AG04449 (cell line): Measurements from ENCODE around the gene SAG.

ENCODE experiments used
- CTCF ChIA-PET: fragments of 350-600 bp; formaldehyde crosslinking; extraction: SDS; loops from one replicate; lab custom pipeline; 2021; ENCODE audit warnings: antibody characterized with exemption; lab: Yijun Ruan, JAX
- POLR2A ChIA-PET: fragments of 400-600, 350-600 bp; formaldehyde crosslinking; extraction: SDS; loops from one replicate; lab custom pipeline; 2020; ENCODE audit warnings: antibody characterized with exemption, inconsistent platforms; lab: Yijun Ruan, JAX
- DNase-seq: peaks from one replicate; pipeline ENCODE4 v3.0.0-alpha.2; 2010; ENCODE audit warnings: low read depth, low spot score
- H3K4me3 ChIP-seq: 2 replicates; pipeline ENCODE4 v1.5.1; 2011; ENCODE audit warnings: low read depth, mild to moderate bottlenecking, control low read depth, low read length
- CTCF ChIP-seq: IDR thresholded peaks from one replicate; pipeline ENCODE4 v1.5.1; 2011; ENCODE audit warnings: mild to moderate bottlenecking, moderate library complexity, low read length, control low read depth, inconsistent platforms; ENCODE audit not compliant: insufficient read depth; ENCODE audit errors: missing control alignments

The SAG gene

GRCh38 chr2:233325814-233326213 lies 18.2 kb downstream of the SAG start:
- TF ChIP-seq CTCF, result no peak
- ChIA-PET POLR2A (interaction anchor here (0.7 kb wide), 1 partner anchor 13 kb away, joined by 3 read pairs; no protein-coding TSS in a partner anchor), CTCF (no interaction called here)
- DNase-seq, result no peak
- no peak overlapping the region for H3K4me3 ChIP-seq

GRCh38 chr2:233326500-233326899 lies 18.9 kb downstream of the SAG start:
- no peak for DNase-seq
- CTCF ChIA-PET, result no interaction called here
- POLR2A ChIA-PET, result interaction anchor here (0.7 kb wide), 1 partner anchor 14 kb away, joined by 3 read pairs; no protein-coding TSS in a partner anchor
- H3K4me3 ChIP-seq, result no peak overlapping the region
- TF ChIP-seq CTCF, result no peak

GRCh38 chr2:233328922-233329321 lies 21.3 kb downstream of the SAG start:
- CTCF ChIA-PET, result no interaction called here
- TF ChIP-seq CTCF, result no peak
- no peak for DNase-seq
- POLR2A ChIA-PET, result no interaction called here
- no peak overlapping the region for H3K4me3 ChIP-seq

GRCh38 chr2:233329489-233330135 lies 22.0 kb downstream of the SAG start:
- TF ChIP-seq CTCF, result no peak
- no peak overlapping the region for H3K4me3 ChIP-seq
- ChIA-PET POLR2A (no interaction called here), CTCF (no interaction called here)
- no peak for DNase-seq

- ChIA-PET CTCF (interaction anchor here (1.2 to 1.7 kb wide), 2 partner anchors 19 to 22 kb away, joined by 3 to 5 read pairs; no protein-coding TSS in a partner anchor), POLR2A (no interaction called here)
These were observed 23.9 kb downstream of the SAG start for GRCh38 chr2:233331536-233331935.

More at GRCh38 chr2:233331536-233331935, 23.9 kb downstream of the SAG start:
- TF ChIP-seq CTCF, result no peak
- H3K4me3 ChIP-seq, result no peak overlapping the region
- DNase-seq, result no peak
